Suprapubic skin (tissue), 4 donors: Measurements from ENCODE around the gene NCAPG2. TPM values are rescaled to one million over a fixed set of nuclear protein-coding genes. Genes with fewer than 3 reads are reported as not detected.

ENCODE experiments used
- DNase-seq, 2 donors: peaks; one replicate each; pipeline ENCODE4 v3.0.0-alpha.2; 2019; ENCODE audit warnings: low spot score in 2 of 2
- H3K27ac ChIP-seq: fragments of 200-600 bp; sonication (generic); one replicate; pipeline ENCODE4 v1.5.1; 2019
- H3K27me3 ChIP-seq: fragments of 200-600 bp; sonication (generic); one replicate; pipeline ENCODE4 v1.5.1; 2019
- H3K36me3 ChIP-seq: fragments of 200-600 bp; sonication (generic); one replicate; pipeline ENCODE4 v1.5.1; 2019
- H3K4me1 ChIP-seq: fragments of 200-600 bp; sonication (generic); one replicate; pipeline ENCODE4 v1.5.1; 2019
- H3K4me3 ChIP-seq: fragments of 200-600 bp; sonication (generic); one replicate; pipeline ENCODE4 v1.5.1; 2019; ENCODE audit warnings: mild to moderate bottlenecking
- H3K9me3 ChIP-seq: fragments of 200-600 bp; sonication (generic); one replicate; pipeline ENCODE4 v1.5.1; 2019
- CTCF ChIP-seq, 2 donors: fragments of 200-600 bp in 1 of 2; fragments of 450-650 bp in 1 of 2; sonication (generic) in 1 of 2; IDR thresholded peaks; one replicate each; pipeline ENCODE4 v1.5.1; 2016 to 2019; ENCODE audit warnings: antibody characterized with exemption in 2 of 2, mild to moderate bottlenecking in 1 of 2, moderate library complexity in 1 of 2
- EP300 ChIP-seq: sonication (generic); formaldehyde crosslinking; IDR thresholded peaks from one replicate; pipeline ENCODE4 v1.6.1; 2017; ENCODE audit warnings: antibody characterized with exemption
- POLR2A ChIP-seq, 2 donors: fragments of 450-650 bp; IDR thresholded peaks; one replicate each; pipeline ENCODE4 v1.6.1; 2017; ENCODE audit warnings: antibody characterized with exemption in 2 of 2, mild to moderate bottlenecking in 2 of 2, moderate library complexity in 2 of 2
- POLR2AphosphoS5 ChIP-seq, 3 donors: sonication (generic); formaldehyde crosslinking; IDR thresholded peaks; one replicate each; pipeline ENCODE4 v1.6.1; 2017; ENCODE audit warnings: antibody characterized with exemption in 3 of 3
- WGBS: methylation state at CpG from one replicate; pipeline ENCODE4 v1.1.5; 2018; 5-methylcytosine and 5-hydroxymethylcytosine counted together
- total RNA-seq, 4 donors: library from RNA; depleted of rRNA; stranded (reverse); fragments of >200 nt; gene quantifications; one replicate each; pipeline ENCODE4 v1.1.0, GENCODE V29; 2016

The NCAPG2 gene
- total RNA-seq, 4 donors from 2014 or later, result 5.6 to 11.4 (median 7.2) TPM

- peaks cover 62% of the 10 kb centered on the region for H3K36me3 ChIP-seq
- WGBS, result 92% methylated on average over 3 of the region's 3 CpGs
- no peaks in the 10 kb centered on the region for H3K4me1 ChIP-seq
- no peak for DNase-seq
- TF ChIP-seq POLR2AphosphoS5 (IDR thresholded peaks at IDR 0.05) (no peak), CTCF (IDR thresholded peaks at IDR 0.05) (no peak), POLR2A (IDR thresholded peaks at IDR 0.05) (no peak), EP300 (no peak)
- H3K9me3 ChIP-seq, result no peaks in the 10 kb centered on the region
- H3K27ac ChIP-seq, result no peak overlapping the region
- no peaks in the 10 kb centered on the region for H3K27me3 ChIP-seq
- no peak overlapping the region for H3K4me3 ChIP-seq
These were observed 46.1 kb upstream of the NCAPG2 start for GRCh38 chr7:158750702-158751101.

GRCh38 chr7:158749396-158749795 is 44.8 kb upstream of the NCAPG2 start:
- H3K27me3 ChIP-seq, result no peaks in the 10 kb centered on the region
- 90% methylated on average over 9 of the region's 9 CpGs for WGBS
- no peak overlapping the region for H3K4me3 ChIP-seq
- DNase-seq, result no peak
- H3K9me3 ChIP-seq, result no peaks in the 10 kb centered on the region
- no peak overlapping the region for H3K27ac ChIP-seq
- peaks cover 61% of the 10 kb centered on the region for H3K36me3 ChIP-seq
- TF ChIP-seq EP300 (no peak), POLR2A (IDR thresholded peaks at IDR 0.05) (no peak), CTCF (IDR thresholded peaks at IDR 0.05) (no peak), POLR2AphosphoS5 (IDR thresholded peaks at IDR 0.05) (no peak)
- no peaks in the 10 kb centered on the region for H3K4me1 ChIP-seq

GRCh38 chr7:158748335-158748734 is 43.7 kb upstream of the NCAPG2 start:
- no peak overlapping the region for H3K27ac ChIP-seq
- peaks cover 69% of the 10 kb centered on the region for H3K36me3 ChIP-seq
- no peaks in the 10 kb centered on the region for H3K9me3 ChIP-seq
- H3K27me3 ChIP-seq, result no peaks in the 10 kb centered on the region
- no peak overlapping the region for H3K4me3 ChIP-seq
- 93% methylated on average over 10 of the region's 10 CpGs for WGBS
- H3K4me1 ChIP-seq, result no peaks in the 10 kb centered on the region
- TF ChIP-seq POLR2AphosphoS5 (IDR thresholded peaks at IDR 0.05) (no peak), POLR2A (IDR thresholded peaks at IDR 0.05) (no peak), EP300 (no peak)
- DNase-seq, result no peak

GRCh38 chr7:158747408-158747807 is 42.8 kb upstream of the NCAPG2 start:
- H3K4me3 ChIP-seq, result no peak overlapping the region
- WGBS, result 95% methylated on average over 10 of the region's 10 CpGs
- TF ChIP-seq EP300 (no peak), POLR2AphosphoS5 (IDR thresholded peaks at IDR 0.05) (no peak), POLR2A (IDR thresholded peaks at IDR 0.05) (no peak), CTCF (IDR thresholded peaks at IDR 0.05) (no peak)
- no peak overlapping the region for H3K27ac ChIP-seq
- peaks cover 75% of the 10 kb centered on the region for H3K36me3 ChIP-seq
- H3K9me3 ChIP-seq, result no peaks in the 10 kb centered on the region
- no peaks in the 10 kb centered on the region for H3K27me3 ChIP-seq
- no peaks in the 10 kb centered on the region for H3K4me1 ChIP-seq
- no peak for DNase-seq

GRCh38 chr7:158746957-158747356 is 42.4 kb upstream of the NCAPG2 start:
- no peak overlapping the region for H3K4me3 ChIP-seq
- no peak for DNase-seq
- no peaks in the 10 kb centered on the region for H3K27me3 ChIP-seq
- no peak for TF ChIP-seq CTCF (IDR thresholded peaks at IDR 0.05)
- TF ChIP-seq POLR2A (IDR thresholded peaks at IDR 0.05), result no peak
- no peak for TF ChIP-seq POLR2AphosphoS5 (IDR thresholded peaks at IDR 0.05)
- TF ChIP-seq EP300, result no peak
- H3K9me3 ChIP-seq, result no peaks in the 10 kb centered on the region
- H3K36me3 ChIP-seq, result peaks cover 79% of the 10 kb centered on the region
- 84% methylated on average over 9 of the region's 9 CpGs for WGBS
- no peak overlapping the region for H3K27ac ChIP-seq
- no peaks in the 10 kb centered on the region for H3K4me1 ChIP-seq
